Midbrain (tissue), 1 donor: ENCODE results near the gene RADIL.

Source experiments
- DNase-seq: peaks from one replicate; lab custom pipeline; 2025; lab: John Stamatoyannopoulos, UW

RADIL gene

DNA sequence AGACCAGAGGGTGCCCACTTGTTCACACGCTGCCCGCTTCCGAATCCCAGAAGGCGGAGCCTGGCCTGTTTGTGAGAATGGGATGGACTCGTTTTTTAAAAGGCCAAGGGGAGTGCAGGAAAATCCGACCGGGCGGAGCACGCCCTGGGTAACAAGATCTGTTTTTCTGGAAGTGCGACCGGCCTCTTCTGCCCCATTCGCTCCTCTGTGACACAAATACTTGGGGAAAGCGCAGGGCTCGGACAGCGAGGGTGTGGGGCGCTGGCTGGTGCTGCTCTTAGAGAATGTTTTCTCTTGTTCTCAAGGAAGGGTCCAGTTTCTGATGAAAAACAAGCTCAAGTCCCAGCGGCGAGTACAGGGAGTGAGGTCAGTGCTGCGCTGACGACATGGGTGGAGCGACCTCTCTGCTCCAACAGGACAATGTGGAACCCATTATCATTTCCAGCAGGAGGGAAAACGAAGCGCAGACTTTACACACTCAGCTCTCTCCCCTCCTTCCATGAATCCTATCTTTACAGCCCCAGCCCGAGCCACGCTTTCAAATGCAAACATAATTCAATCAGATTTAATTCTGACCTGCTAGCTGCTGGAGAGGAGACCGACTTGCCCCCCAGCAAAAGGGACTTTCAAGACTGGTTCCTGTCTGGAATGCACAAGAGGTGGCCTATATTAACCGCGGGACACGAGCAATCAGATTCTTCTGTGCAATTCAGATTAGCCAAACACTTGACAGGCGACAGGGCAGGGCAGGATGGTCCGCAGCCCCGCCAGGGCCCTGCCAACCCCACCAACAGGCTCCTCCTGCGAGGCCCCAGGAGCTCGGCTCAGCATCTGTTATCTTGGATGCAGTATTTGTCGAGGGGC is 1.1 kb downstream of the RADIL start:
- peak; percentile 51 for DNase-seq

DNA sequence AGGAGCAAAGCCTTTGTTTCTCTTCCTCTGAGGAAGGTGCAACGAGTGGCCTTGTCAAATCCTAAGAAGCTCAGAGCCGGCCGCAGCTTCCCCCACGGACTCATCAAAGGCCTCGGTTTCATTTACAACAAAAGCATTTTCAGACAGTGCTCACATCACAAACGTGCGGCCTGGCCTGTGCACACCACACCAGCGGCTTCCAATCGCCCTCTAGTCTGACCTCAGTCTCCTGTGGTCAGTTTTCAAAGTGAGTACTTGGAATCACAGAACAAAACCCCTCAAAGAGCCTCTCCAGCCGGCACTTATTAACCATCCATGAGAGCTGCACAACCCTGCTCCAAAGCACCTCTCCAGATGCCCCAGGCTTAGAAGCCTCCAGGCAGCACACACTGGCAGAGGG is 3.3 kb downstream of the RADIL start:
- no peak for DNase-seq

DNA sequence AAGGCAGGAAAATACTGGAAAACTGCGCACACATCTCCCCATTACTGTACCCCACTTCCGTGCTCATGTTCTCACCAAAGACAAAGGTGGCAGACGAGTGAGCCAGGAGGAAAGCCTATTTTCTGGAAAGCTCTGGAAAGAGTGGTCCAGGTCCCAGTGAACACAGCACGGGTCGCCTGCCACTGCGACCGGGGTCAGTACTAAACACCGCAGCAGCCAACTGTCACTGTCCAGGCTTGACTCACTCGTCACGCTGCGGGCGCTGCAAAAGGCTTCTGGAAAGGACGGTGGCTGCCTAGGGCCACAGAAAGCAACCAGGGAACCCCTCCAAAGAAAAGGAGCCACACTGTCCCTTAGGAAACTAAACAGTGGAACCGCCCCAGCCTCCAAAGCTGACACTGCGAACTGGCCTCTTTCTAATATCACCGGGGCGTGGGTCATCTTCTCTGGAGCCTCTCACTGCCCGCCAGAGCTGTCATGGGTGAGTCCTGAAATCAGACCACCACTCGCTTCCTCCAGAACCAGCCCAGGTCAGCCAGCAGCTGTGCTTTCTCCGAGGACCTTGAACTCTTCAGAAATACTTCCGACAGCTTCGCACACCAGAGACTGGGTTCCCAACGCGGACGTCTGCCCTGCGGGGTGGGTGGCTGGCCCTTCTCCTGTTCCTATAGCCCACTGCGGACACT is 4.0 kb downstream of the RADIL start:
- DNase-seq: peak; percentile 9

DNA sequence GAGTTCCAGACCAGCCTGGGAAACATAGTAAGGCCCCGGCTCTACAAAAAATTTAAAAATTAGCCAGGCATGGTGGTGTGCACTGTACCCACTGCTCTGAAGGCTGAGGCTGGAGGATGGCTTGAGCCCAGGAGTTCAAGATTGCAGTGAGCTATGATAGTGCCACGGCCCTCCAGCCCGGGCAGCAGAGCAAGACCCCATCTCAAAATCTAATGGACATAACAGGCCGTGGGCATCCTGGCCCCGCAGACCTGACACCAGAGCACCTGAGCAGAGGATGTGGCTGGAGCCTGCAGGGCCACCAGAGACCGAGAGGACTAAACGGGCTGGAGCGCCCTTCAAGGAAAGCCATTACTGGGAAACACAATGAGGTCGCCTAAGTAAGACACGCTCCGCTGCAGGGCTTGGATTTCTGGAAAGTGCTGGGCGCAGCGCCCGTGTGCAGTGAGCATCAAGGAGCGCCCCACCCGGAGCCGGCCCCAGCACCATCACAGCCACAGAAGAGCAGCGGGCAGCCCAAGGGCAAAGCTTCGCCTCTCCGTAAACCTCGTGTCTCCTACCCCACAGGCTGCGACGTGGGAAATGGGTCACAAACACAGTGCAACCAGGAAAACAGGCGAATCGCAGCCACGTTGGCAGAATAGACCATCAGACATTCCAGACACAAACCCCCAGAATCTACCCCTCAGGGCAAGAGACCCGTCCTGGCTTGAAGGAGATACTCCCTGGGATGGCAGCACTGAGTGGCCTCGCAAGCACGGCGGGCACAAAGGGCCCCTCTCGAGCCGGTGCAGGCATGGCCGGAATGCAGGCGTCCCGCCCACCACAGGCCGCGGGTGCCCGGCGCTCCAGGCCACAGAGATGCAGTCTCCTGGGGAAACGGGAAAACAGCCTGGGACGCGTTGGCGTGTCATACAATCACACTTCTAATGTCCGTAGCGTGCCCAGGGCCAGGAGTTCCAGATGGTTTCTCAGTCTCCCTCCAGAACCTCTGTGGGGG is 4.9 kb downstream of the RADIL start:
- DNase-seq: no peak

DNA sequence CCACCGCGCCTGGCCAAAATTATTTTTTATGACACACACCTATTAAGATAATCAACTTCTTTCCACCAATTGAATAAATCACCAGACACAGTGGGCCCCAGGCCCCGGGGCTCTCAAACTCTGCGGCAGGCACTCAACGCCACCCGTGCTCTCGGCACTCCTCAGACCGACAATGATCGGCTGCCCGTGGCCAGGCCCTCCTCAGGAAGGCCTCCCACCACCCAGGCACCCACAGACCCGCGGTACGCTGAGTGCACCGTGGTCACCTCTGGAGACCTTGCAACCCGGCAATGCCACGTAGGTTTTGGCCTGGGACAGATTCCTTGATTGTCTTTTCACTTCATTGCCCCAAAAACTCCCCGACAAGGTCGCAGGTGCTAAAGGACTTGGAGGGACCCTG is 6.9 kb downstream of the RADIL start:
- DNase-seq: no peak

DNA sequence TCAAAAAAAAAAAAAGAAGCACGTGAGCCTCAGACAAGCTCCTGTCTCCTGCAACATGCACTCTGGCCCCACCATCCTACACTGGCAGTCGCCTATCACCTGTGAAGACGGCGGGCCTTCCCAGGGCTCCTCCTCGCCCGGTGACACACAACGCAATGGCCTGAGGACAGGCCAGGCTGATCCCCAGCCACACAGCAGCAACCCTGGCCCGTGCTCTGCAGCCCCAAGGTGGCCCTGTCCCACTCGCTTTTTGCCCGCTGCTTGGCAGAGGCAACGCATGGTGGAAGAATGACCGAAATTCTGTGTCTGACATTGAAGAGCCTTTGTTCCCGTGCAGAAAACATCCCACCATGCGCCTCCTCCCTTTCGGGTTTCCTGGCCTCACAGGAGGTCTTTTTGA is 8.1 kb downstream of the RADIL start:
- no peak for DNase-seq

DNA sequence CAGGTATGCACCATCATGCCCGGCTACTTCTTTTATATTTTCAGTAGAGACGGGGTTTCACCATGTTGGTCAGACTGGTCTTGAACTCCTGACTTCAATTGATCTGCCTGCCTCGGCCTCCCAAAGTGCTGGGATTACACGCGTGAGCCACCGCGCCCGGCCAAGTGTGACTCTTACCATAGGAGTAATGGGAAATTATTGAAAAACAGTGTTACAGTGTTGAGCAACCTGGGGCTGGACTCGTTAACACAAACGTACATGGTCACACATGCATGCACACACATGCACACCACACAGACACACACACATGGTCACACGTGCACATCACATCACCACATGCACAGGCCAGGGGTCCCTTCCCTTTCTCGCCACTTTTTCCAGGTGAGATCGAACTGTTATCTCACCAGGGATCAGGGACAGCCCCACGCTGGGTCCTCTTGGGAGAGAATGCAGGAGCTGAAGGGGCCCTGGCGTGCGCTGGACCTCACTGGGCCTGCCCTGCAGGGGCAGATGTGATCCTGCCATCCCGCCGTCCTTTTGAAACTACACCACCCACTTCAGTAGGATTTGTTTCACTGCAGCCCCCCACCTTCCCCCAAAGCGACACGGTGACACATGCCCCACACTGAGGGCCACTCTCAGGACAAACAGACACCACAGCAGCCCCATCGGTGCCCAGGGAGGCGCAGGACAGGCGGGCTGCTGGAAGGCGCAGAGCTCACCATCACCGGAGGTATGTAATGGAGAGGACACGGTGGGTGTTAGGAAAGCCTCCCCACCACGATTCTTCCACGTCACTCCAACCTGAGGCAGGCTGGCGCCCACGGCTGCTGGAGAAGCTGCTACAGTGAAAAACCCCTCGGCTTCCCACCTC is 10.2 kb downstream of the RADIL start:
- no peak for DNase-seq

DNA sequence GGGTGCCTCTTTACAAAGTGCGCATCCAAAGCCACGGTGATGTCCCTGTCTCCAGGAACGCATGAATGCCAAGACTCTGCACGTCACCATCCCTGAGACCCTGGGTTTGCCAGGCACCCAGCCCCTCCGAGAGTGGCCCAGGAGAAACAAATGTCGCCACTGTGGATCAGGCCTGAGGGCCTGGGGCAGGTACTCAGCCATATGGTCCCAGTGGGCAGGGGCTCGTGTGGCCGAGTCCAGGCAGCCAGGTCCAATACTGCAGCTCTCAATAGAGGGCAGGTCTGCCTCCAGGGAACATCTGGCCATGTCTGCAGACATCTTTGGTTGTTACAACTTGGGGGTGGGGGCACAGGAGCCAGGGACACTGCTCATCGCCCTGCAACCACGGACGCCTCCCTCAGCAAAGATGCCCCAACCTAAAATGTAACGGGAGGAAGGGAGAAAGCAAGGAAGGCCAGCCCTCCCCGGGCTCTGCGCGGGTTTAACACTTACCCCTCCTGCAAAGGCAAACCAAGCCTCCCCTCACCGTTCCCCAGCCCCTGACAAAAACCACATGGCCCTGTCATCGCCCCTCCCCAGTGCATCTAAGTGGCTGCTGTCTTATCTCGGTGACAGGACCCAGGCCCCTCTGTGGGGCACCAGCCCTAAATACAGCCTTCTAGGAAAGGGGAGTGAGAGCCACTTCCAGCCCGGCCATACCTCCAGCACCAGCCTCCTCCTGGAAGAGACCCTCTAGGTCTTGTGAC is 11.4 kb downstream of the RADIL start:
- DNase-seq: no peak

DNA sequence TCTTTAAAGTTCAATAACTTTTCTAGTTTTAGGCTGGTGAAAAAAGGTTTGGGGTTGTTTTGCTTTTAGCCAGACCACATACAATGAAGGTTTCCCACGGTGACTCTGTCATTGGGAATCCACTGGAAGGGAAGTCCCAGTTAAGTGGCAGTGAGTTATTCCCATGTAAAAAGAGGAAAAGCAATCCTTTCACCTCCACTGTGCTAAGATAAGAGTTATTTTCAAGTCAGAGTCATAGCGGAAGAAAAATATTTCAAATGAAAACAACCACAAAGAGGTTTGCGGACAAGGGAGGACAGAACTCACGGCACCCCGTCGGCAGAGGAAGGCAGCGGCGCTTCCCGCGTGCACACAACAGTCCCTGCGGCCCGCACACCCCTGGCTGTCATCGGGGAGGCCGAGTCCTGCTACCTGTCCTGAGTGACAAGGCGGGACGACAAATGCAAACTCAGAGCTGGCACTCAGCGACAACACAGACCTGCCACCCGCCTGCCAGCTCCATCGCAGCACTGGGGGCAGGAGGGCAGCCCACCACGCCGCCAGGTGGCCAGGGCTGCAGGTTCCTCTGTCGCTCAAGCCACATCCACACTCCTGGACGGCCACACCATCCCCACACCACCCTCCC is 12.3 kb downstream of the RADIL start:
- no peak for DNase-seq

DNA sequence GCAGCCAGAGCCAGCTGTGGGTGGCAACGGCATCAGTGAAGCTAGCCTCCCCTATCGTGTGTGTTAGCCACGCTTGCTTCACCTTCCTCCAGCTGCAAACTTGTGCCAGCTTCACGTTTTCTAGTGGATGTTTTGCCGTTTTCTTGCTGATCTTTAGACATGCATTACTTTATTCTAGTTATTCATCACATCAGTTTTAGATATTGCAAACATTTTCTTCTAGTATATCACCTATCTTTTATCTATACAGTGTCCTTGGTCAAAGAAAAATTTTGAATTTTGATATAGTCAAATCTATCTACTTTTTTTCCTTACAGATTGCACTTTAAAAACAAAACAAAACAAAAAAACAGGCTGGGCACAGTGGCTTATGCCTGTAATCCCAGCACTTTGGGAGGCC is 15.0 kb downstream of the RADIL start:
- DNase-seq: no peak

DNA sequence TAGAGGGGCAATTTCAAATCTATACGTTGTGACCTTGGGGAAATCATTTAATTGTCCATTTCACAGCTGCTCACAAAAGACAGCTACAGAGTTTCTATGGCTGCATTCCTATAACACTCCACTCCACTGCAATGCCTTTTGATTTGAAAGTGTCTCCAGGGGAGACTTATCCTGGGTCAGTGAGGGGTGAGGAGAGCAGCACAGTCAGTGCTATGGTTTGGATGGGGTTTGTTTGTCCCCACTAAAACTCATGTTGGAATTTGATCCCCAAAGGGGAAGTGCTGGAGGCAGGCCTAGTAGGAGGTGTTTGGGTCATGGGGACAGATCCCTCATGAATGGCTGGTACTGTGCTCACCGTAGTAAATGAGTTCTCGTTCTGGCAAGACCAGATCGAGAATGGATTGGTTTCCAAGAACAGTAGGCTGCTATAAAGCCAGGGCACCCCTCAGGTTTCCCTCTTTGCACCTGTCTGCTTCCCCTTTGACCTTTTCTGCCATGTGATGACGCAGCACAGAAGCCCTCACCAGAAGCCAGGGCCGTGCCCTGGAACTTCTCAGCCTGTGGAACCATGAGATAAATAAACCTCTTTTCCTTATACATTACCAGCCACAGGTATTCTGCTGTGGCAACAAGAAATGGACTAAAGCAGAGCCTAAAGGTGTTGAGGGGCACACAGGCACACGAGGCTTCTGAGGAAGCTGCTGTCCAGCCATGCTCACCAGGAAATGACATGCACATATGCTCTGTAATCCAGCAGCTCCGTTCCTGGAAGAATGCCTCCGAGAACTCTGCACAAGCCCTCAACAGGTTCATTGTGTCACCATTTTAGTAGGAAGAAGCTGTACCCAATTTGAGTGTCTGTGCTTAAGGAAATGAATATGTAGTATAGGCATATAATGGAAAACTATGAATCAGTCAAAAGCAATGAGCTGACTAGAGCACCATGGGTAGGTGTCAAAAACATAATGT is 16.7 kb downstream of the RADIL start:
- DNase-seq: no peak

DNA sequence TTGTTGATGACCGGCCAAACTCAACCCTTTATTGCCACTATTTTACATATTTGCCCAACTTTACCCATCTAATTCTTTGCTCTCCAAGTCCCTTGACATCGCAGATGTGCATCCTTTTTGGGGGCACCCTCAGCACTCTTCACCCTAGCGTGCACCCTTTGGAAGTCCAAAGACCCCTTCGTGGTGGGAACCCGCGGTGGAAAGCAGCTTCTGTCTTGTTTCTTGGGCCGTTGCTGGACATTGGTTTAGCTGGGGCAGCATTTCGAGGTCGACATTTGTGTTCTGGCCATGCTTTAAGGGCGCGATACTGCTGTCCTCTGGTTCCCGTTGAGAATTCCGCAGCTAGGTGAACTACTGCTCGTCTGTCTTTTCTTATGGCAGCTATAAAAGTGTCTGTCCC is 21.4 kb downstream of the RADIL start:
- DNase-seq: no peak

DNA sequence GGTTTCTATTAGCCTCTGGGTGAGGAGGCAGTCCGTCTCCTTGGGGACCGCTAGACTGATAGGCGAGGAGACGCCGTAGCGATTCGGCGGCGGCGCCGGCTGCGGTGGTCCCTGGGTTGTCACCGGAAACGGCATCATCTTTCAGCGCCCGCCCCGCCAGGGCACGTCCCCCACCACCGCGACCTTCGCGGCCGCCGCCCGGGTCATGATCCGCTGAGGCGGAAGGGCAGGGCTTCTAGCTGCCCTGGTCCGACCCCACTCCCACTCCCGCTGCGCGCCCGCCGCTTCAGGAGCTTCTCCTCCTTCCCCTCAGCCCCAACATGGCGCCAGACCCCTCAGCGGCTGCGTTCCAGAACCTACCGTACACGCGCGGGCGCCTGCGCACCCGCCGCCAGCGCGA is 21.8 kb downstream of the RADIL start, which contains the start of gene PAPOLB:
TSS of gene PAPOLB (minus strand) at position 358 of the 400 bp plus-strand sequence. CDS start at position 138, 220 bp downstream.
- DNase-seq: no peak

DNA sequence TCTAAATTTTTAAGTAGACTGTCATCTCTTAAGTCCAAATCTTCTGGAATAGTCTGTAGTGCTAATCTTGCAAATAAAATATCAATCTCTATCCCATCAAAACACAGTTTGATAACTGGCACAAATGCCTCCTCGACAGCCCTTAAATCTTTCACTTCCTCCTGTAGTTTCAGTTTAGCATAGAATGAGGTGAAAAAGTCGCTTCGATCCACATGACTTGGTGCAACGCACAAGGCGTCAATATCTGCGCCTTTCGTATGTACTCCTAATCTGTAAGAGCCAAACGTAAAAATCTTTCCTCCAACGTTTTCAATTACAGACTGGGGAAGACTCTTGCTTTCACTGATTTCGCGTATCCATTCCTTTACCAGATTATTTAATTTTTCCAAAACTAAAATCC is 22.3 kb downstream of the RADIL start:
- DNase-seq: no peak

DNA sequence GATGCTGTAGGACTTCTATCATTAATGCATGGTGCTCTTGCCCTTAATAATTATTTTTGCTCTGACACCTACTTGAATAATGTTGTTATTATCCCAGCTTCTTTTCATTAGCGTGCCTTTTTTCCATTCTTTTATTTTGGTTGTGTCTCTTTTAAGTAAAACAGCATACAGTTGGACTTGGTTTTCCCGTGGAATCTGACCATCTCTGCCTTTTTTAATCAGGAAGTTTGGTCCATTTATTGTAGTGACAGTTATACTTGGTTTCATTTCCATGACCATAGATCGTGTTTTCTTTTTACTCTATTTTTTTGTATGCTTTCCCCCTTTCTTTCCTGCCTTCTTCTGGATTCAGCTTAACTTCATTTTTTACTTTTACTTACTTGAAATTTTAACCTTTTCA is 26.3 kb downstream of the RADIL start:
- DNase-seq: no peak

DNA sequence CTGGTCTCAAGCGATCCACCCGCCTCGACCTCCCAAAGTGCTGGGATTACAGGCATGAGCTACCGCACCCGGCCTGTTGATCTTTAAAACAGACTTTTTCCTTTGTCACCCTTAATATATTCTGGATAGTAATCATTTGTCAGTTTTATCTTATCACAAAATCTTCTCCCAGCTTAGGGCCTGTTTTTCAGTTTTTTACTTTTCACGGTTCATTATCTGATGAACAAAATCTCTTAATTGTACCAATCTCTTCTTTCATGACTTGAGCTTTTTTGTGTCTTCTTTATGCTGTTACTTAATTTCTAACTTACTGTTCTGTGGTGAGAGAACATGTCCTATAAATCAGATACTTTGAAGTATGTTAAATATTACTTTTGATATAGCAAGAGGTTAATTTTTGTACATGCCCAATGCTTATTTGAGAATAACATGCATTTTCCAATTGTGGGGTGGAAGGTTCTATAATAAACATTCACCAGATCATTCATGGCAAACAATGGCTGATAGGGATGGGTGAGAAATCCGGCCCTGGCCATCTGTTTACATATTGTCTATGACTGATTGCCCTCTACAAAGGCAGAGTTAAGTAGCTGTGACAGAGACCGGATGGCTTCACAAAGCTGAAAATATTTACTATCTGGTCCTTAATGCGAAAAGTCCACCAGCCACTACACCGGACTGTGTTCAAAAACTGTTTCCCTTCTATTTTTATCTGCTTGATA is 27.0 kb downstream of the RADIL start:
- DNase-seq: no peak

DNA sequence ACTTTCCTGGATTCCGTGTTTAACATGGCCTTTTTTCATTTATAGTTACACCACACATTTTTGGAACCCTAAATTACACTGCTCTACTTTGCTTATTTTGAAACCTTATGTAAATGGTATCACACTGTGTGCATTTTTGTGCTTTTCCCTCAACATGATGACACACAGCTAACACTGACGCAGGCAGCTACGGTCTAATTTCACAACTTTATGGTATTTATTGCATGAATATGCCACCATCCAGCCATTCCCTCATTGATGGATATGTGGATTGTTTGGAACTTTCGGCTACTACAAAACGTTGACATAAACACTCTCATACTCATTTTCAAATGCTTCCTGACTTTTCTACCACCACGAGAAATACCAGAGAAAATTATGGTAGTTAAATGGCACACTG is 28.6 kb downstream of the RADIL start:
- DNase-seq: no peak
